RWPE2 (cell line): ENCODE data around the gene FARS2.

Experiments
- ATAC-seq: fragments of 200-7000 bp; cut with Tn5 transposase; 3 replicates; pipeline ENCODE4 v1.9.1; 2021; ENCODE audit warnings: low read depth
- DNase-seq: peaks from one replicate; pipeline ENCODE4 v3.0.0-alpha.2; 2020; ENCODE audit warnings: low spot score
- H3K27ac ChIP-seq: fragments of 450-650 bp; 2 replicates; pipeline ENCODE4 v1.5.1; 2017; ENCODE audit warnings: mild to moderate bottlenecking; ENCODE audit not compliant: poor library complexity, severe bottlenecking
- H3K27me3 ChIP-seq: fragments of 250-450 bp; sonication (Bioruptor Pico); 2 replicates; pipeline ENCODE4 v1.5.1; 2021; ENCODE audit warnings: mild to moderate bottlenecking, moderate library complexity; ENCODE audit not compliant: insufficient read depth, poor library complexity, severe bottlenecking
- H3K36me3 ChIP-seq: fragments of 250-450 bp; sonication (Bioruptor Pico); 2 replicates; pipeline ENCODE4 v1.5.1; 2020; ENCODE audit warnings: low read depth, mild to moderate bottlenecking, moderate library complexity
- H3K4me1 ChIP-seq: fragments of 250-450 bp; sonication (Bioruptor Pico); 2 replicates; pipeline ENCODE4 v1.5.1; 2021; ENCODE audit warnings: mild to moderate bottlenecking, moderate library complexity; ENCODE audit not compliant: insufficient read depth, poor library complexity, severe bottlenecking
- H3K4me3 ChIP-seq: fragments of 250-450 bp; sonication (Bioruptor Pico); 2 replicates; pipeline ENCODE4 v1.5.1; 2021; ENCODE audit warnings: mild to moderate bottlenecking, moderate library complexity; ENCODE audit not compliant: severe bottlenecking
- H3K9me3 ChIP-seq: fragments of 250-450 bp; sonication (Bioruptor Pico); 2 replicates; pipeline ENCODE4 v1.5.1; 2021; ENCODE audit warnings: mild to moderate bottlenecking, moderate library complexity; ENCODE audit not compliant: severe bottlenecking
- CTCF ChIP-seq: fragments of 450-650 bp; IDR thresholded peaks from one replicate; pipeline ENCODE4 v1.5.1; 2017; ENCODE audit warnings: mild to moderate bottlenecking, moderate library complexity; ENCODE audit not compliant: poor library complexity, severe bottlenecking

FARS2 gene

GRCh38 chr6:5541025-5541424, 279.7 kb downstream of the FARS2 start:
- peaks cover 29% of the 10 kb centered on the region for H3K4me1 ChIP-seq
- H3K36me3 ChIP-seq = no peaks in the 10 kb centered on the region
- peak overlapping the region; percentile 65 for H3K27ac ChIP-seq
- no peak overlapping the region for H3K4me3 ChIP-seq
- no peaks in the 10 kb centered on the region for H3K9me3 ChIP-seq
- no peaks in the 10 kb centered on the region for H3K27me3 ChIP-seq
- ATAC-seq = no peak
- no peak for DNase-seq
- TF ChIP-seq CTCF = no peak

GRCh38 chr6:5541751-5542432, 280.6 kb downstream of the FARS2 start:
- no peaks in the 10 kb centered on the region for H3K27me3 ChIP-seq
- DNase-seq = peak; percentile 74
- peak overlapping the region; percentile 65 for H3K27ac ChIP-seq
- no peaks in the 10 kb centered on the region for H3K36me3 ChIP-seq
- H3K9me3 ChIP-seq = no peaks in the 10 kb centered on the region
- peak; percentile 96 for ATAC-seq
- peaks cover 29% of the 10 kb centered on the region for H3K4me1 ChIP-seq
- no peak overlapping the region for H3K4me3 ChIP-seq
- no peak for TF ChIP-seq CTCF

GRCh38 chr6:5547556-5547955, 286.2 kb downstream of the FARS2 start:
- no peak for ATAC-seq
- Histone ChIP-seq H3K4me1 (peaks cover 4% of the 10 kb centered on the region), H3K9me3 (no peaks in the 10 kb centered on the region), H3K36me3 (no peaks in the 10 kb centered on the region), H3K27me3 (no peaks in the 10 kb centered on the region), H3K27ac (no peak overlapping the region), H3K4me3 (no peak overlapping the region)
- no peak for DNase-seq
- no peak for TF ChIP-seq CTCF

GRCh38 chr6:5550631-5551030, 289.3 kb downstream of the FARS2 start:
- ATAC-seq = no peak
- no peak overlapping the region for H3K4me3 ChIP-seq
- no peak overlapping the region for H3K27ac ChIP-seq

More at GRCh38 chr6:5550631-5551030, 289.3 kb downstream of the FARS2 start:
- Histone ChIP-seq H3K36me3 (no peaks in the 10 kb centered on the region), H3K4me1 (no peaks in the 10 kb centered on the region), H3K9me3 (no peaks in the 10 kb centered on the region), H3K27me3 (no peaks in the 10 kb centered on the region)
- TF ChIP-seq CTCF = no peak
- no peak for DNase-seq
